HepG2 (cell line): ENCODE data around the gene PXMP4. TPM values are rescaled to one million over a fixed set of nuclear protein-coding genes. Genes with fewer than 3 reads are reported as not detected.
A peak's percentile ranks its signal among the peaks of the same experiment; 100 is the strongest.

Experiments
- KDM2A ChIP-seq: sonication (generic); formaldehyde crosslinking; IDR thresholded peaks from 2 replicates; pipeline ENCODE4 v1.4.0; 2020; ENCODE audit warnings: low read depth, missing genetic modification reagents, borderline replicate concordance
- KDM5B ChIP-seq: sonication (generic); formaldehyde crosslinking; IDR thresholded peaks from 2 replicates; pipeline ENCODE4 v1.4.0; 2020; ENCODE audit warnings: missing genetic modification reagents, mild to moderate bottlenecking, borderline replicate concordance
- KLF12 ChIP-seq: sonication (generic); formaldehyde crosslinking; IDR thresholded peaks from 2 replicates; pipeline ENCODE4 v1.4.0; 2020; ENCODE audit warnings: missing genetic modification reagents, borderline replicate concordance
- MXD4 ChIP-seq: IDR thresholded peaks from 2 replicates; pipeline ENCODE4 v1.6.1; 2016; ENCODE audit warnings: mild to moderate bottlenecking, missing biosample characterization, missing genetic modification reagents
- NCOA5 ChIP-seq: sonication (generic); formaldehyde crosslinking; IDR thresholded peaks from 2 replicates; pipeline ENCODE4 v1.4.0; 2020; ENCODE audit warnings: missing genetic modification reagents
- RARG ChIP-seq: sonication (generic); formaldehyde crosslinking; IDR thresholded peaks from 2 replicates; pipeline ENCODE4 v1.4.0; 2020; ENCODE audit warnings: low read depth, mild to moderate bottlenecking, missing genetic modification reagents
- RBM22 ChIP-seq: fragments of 200-400 bp; formaldehyde crosslinking; optimal IDR thresholded peaks from 2 replicates; pipeline ENCODE3; 2017; ENCODE audit warnings: mild to moderate bottlenecking, low read length, moderate library complexity
- SRF ChIP-seq: IDR thresholded peaks from 2 replicates; pipeline ENCODE4 v1.6.1; 2011; ENCODE audit warnings: mild to moderate bottlenecking, low read depth, low read length, moderate library complexity
- U2AF2 ChIP-seq: fragments of 200-400 bp; formaldehyde crosslinking; IDR thresholded peaks from 2 replicates; pipeline ENCODE4 v1.6.1; 2017; ENCODE audit warnings: low read depth, mild to moderate bottlenecking, low read length
- ZNF329 ChIP-seq: sonication (generic); formaldehyde crosslinking; IDR thresholded peaks from 2 replicates; pipeline ENCODE4 v1.9.0; 2021; ENCODE audit warnings: low read depth, mild to moderate bottlenecking, missing genetic modification reagents
- ZNF34 ChIP-seq: sonication (generic); formaldehyde crosslinking; IDR thresholded peaks from 2 replicates; pipeline ENCODE4 v1.4.0; 2020; ENCODE audit warnings: mild to moderate bottlenecking, missing genetic modification reagents, borderline replicate concordance
- ZNF468 ChIP-seq: sonication (generic); formaldehyde crosslinking; IDR thresholded peaks from 2 replicates; pipeline ENCODE4 v1.8.0; 2022; ENCODE audit warnings: mild to moderate bottlenecking, moderate library complexity, missing genetic modification reagents
- ZNF510 ChIP-seq: sonication (generic); formaldehyde crosslinking; IDR thresholded peaks from 2 replicates; pipeline ENCODE4 v1.4.0; 2020; ENCODE audit warnings: low read depth, mild to moderate bottlenecking, missing genetic modification reagents
- ZNF598 ChIP-seq: sonication (generic); formaldehyde crosslinking; IDR thresholded peaks from 2 replicates; pipeline ENCODE4 v1.5.1; 2020; ENCODE audit warnings: mild to moderate bottlenecking, missing genetic modification reagents, borderline replicate concordance
- ZNF670 ChIP-seq: sonication (generic); formaldehyde crosslinking; IDR thresholded peaks from 2 replicates; pipeline ENCODE4 v1.8.0; 2022; ENCODE audit warnings: mild to moderate bottlenecking, missing genetic modification reagents, borderline replicate concordance
- ZNF678 ChIP-seq: sonication (generic); formaldehyde crosslinking; IDR thresholded peaks from 2 replicates; pipeline ENCODE4 v1.4.0; 2020; ENCODE audit warnings: mild to moderate bottlenecking, missing genetic modification reagents
- ZSCAN29 ChIP-seq: sonication (generic); formaldehyde crosslinking; conservative IDR thresholded peaks from 2 replicates; pipeline ENCODE4 v1.4.0; 2020; ENCODE audit warnings: mild to moderate bottlenecking, missing genetic modification reagents
- polyA plus RNA-seq, 8 experiments: library from polyadenylated mRNA; depleted of rRNA in 3 of 8; stranded (reverse) in 7 of 8; unstranded in 1 of 8; fragments of >200 nt; fragmentation: Illumina TruSeq in 4 of 8; extraction: Trizol in 4 of 8; gene quantifications; 2 replicates each; pipeline versions ENCODE4 v1.2.1 to v1.2.3, GENCODE V29; 2011 to 2016; ENCODE audit warnings: low read depth in 4 of 8, missing spikeins in 1 of 8, mixed read lengths in 1 of 8; ENCODE audit not compliant: insufficient read depth in 1 of 8
- total RNA-seq, 5 experiments: library from RNA; depleted of rRNA; stranded (reverse); fragments of >200 nt; fragmentation: Illumina TruSeq; extraction: Trizol; gene quantifications; 2 replicates each; pipeline ENCODE4 v1.2.3, GENCODE V29; 2016; ENCODE audit warnings: low read depth in 1 of 5
- TF ChIP-seq, protein P1 (sequence below): sonication (generic); formaldehyde crosslinking; conservative IDR thresholded peaks from 2 replicates; pipeline ENCODE4 v1.4.0; 2020; ENCODE audit warnings: mild to moderate bottlenecking, missing genetic modification reagents, moderate library complexity
- TF ChIP-seq, protein P2 (sequence below): sonication (generic); formaldehyde crosslinking; IDR thresholded peaks from 2 replicates; pipeline ENCODE4 v1.4.0; 2020; ENCODE audit warnings: missing genetic modification reagents, mild to moderate bottlenecking, borderline replicate concordance
- TF ChIP-seq, protein P3 (sequence below): IDR thresholded peaks from 2 replicates; pipeline ENCODE4 v1.6.1; 2012; ENCODE audit warnings: low read depth, low read length, improper control_type of control experiment
- TF ChIP-seq, protein P4 (sequence below): sonication (generic); formaldehyde crosslinking; IDR thresholded peaks from 2 replicates; pipeline ENCODE4 v1.4.0; 2020; ENCODE audit warnings: missing genetic modification reagents

Gene PXMP4
- total and polyA plus RNA-seq, 2 of the 13 experiments (the other 11 are each of a cell fraction or from before 2014, with no cell fraction given), result not detected

DNA sequence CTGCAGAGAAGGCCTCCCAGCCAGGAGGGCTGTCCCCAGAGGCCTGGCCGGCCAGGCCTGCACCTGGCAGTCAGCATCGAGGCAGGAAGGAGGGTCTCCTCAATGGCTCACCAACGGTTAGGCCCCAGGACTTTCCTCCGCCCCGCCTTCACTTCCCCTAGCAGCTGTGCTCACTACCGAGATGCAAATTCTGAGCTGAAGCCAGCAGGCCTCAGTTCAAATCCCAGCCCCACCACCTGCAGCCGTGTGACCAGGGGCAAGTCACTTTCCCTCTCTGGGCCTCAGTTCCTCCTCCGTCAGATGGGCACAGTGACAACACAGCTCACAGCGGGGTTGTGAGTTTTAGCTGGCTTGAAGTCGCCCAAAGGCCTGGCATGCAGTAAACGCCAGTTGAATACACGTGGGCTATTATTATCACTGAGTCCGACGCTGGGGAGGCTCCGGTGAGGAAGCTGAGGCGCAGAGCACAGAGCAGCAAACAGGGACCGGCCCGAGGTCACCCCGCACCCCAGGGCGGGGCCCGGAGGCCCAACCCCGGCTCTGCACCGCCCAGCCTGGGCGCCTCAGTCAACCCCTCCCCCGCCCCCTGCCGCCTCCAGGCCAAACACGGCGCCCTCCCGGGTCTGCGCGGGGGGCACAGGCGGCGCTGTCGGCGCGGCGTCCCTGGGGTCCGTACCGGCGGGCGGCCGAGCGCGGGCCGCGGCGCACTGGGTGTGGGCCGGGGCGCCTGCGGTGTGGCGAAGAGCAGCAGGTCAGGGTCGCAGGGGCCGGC, 34.6 kb downstream of the PXMP4 start (continued):
- TF ChIP-seq KDM5B (CRISPR knock-in tag) (peak; percentile 64; the same call in 1 of the 2 replicates), ZSCAN29 (CRISPR knock-in tag) (no peak), SRF (no peak), KDM2A (CRISPR knock-in tag) (peak; percentile 17; the same call in 1 of the 2 replicates), RARG (no peak), MXD4 (no peak; the same call in 1 of the 2 replicates), RBM22 (no peak), ZNF510 (CRISPR knock-in tag) (no peak), ZNF678 (CRISPR knock-in tag) (0 out of 2 replicates have a peak, but pooled peaks have one; percentile 60), U2AF2 (no peak), KLF12 (peak; percentile 67), ZNF670 (no peak), ZNF598 (no peak), NCOA5 (CRISPR knock-in tag) (no peak), ZNF34 (CRISPR knock-in tag) (no peak), ZNF329 (CRISPR knock-in tag) (no peak), ZNF468 (no peak)
- TF ChIP-seq, protein P1, sequence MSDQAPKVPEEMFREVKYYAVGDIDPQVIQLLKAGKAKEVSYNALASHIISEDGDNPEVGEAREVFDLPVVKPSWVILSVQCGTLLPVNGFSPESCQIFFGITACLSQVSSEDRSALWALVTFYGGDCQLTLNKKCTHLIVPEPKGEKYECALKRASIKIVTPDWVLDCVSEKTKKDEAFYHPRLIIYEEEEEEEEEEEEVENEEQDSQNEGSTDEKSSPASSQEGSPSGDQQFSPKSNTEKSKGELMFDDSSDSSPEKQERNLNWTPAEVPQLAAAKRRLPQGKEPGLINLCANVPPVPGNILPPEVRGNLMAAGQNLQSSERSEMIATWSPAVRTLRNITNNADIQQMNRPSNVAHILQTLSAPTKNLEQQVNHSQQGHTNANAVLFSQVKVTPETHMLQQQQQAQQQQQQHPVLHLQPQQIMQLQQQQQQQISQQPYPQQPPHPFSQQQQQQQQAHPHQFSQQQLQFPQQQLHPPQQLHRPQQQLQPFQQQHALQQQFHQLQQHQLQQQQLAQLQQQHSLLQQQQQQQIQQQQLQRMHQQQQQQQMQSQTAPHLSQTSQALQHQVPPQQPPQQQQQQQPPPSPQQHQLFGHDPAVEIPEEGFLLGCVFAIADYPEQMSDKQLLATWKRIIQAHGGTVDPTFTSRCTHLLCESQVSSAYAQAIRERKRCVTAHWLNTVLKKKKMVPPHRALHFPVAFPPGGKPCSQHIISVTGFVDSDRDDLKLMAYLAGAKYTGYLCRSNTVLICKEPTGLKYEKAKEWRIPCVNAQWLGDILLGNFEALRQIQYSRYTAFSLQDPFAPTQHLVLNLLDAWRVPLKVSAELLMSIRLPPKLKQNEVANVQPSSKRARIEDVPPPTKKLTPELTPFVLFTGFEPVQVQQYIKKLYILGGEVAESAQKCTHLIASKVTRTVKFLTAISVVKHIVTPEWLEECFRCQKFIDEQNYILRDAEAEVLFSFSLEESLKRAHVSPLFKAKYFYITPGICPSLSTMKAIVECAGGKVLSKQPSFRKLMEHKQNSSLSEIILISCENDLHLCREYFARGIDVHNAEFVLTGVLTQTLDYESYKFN (CRISPR knock-in tag), result 0 out of 2 replicates have a peak, but pooled peaks have one; percentile 24
- TF ChIP-seq, protein P2, sequence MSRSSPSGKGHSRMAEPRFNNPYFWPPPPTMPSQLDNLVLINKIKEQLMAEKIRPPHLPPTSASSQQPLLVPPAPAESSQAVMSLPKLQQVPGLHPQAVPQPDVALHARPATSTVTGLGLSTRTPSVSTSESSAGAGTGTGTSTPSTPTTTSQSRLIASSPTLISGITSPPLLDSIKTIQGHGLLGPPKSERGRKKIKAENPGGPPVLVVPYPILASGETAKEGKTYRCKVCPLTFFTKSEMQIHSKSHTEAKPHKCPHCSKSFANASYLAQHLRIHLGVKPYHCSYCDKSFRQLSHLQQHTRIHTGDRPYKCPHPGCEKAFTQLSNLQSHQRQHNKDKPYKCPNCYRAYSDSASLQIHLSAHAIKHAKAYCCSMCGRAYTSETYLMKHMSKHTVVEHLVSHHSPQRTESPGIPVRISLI (CRISPR knock-in tag), result 0 out of 2 replicates have a peak, but pooled peaks have one; percentile 23
- TF ChIP-seq, protein P3, sequence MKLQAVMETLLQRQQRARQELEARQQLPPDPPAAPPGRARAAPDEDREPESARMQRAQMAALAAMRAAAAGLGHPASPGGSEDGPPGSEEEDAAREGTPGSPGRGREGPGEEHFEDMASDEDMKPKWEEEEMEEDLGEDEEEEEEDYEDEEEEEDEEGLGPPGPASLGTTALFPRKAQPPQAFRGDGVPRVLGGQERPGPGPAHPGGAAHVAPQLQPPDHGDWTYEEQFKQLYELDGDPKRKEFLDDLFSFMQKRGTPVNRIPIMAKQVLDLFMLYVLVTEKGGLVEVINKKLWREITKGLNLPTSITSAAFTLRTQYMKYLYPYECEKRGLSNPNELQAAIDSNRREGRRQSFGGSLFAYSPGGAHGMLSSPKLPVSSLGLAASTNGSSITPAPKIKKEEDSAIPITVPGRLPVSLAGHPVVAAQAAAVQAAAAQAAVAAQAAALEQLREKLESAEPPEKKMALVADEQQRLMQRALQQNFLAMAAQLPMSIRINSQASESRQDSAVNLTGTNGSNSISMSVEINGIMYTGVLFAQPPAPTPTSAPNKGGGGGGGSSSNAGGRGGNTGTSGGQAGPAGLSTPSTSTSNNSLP, result no peak
- TF ChIP-seq, protein P4, sequence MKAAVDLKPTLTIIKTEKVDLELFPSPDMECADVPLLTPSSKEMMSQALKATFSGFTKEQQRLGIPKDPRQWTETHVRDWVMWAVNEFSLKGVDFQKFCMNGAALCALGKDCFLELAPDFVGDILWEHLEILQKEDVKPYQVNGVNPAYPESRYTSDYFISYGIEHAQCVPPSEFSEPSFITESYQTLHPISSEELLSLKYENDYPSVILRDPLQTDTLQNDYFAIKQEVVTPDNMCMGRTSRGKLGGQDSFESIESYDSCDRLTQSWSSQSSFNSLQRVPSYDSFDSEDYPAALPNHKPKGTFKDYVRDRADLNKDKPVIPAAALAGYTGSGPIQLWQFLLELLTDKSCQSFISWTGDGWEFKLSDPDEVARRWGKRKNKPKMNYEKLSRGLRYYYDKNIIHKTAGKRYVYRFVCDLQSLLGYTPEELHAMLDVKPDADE (CRISPR knock-in tag), result no peak
